Small intestine (tissue), 7 donors: Measurements from ENCODE around the gene PLA2G7. TPM values are rescaled to one million over a fixed set of nuclear protein-coding genes. Genes with fewer than 3 reads are reported as not detected.

Experiments used
- DNase-seq, 2 donors: peaks; one replicate each; pipeline versions ENCODE4 v3.0.0 to v3.0.0-alpha.2; 2013
- FAIRE-seq: peaks from 2 replicates; lab custom pipeline; 2012; peaks lifted over from hg19 to GRCh38; lab: Jason Lieb, UNC
- H3K27ac ChIP-seq, 3 donors: one replicate each; pipeline ENCODE4 v1.5.1; 2013; ENCODE audit warnings: low read length in 2 of 3, mild to moderate bottlenecking in 2 of 3, control low read depth in 1 of 3, inconsistent platforms in 1 of 3, low read depth in 1 of 3, moderate library complexity in 1 of 3
- H3K27me3 ChIP-seq, 3 donors: one replicate each; pipeline ENCODE4 v1.6.1; 2013; ENCODE audit warnings: low read length in 3 of 3, inconsistent platforms in 1 of 3; ENCODE audit not compliant: control insufficient read depth in 3 of 3, insufficient read depth in 3 of 3
- H3K36me3 ChIP-seq, 3 donors: one replicate each; pipeline ENCODE4 v1.6.1; 2013; ENCODE audit warnings: low read length in 3 of 3, inconsistent platforms in 1 of 3, low read depth in 1 of 3, mild to moderate bottlenecking in 1 of 3, moderate library complexity in 1 of 3; ENCODE audit not compliant: control insufficient read depth in 3 of 3, insufficient read depth in 2 of 3
- H3K4me1 ChIP-seq, 3 donors: one replicate each; pipeline ENCODE4 v1.6.1; 2013; ENCODE audit warnings: low read length in 2 of 3, inconsistent platforms in 1 of 3, low read depth in 1 of 3, mild to moderate bottlenecking in 1 of 3, moderate library complexity in 1 of 3; ENCODE audit not compliant: control insufficient read depth in 3 of 3, insufficient read depth in 2 of 3
- H3K4me3 ChIP-seq, 3 donors: one replicate each; pipeline ENCODE4 v1.5.1; 2013; ENCODE audit warnings: low read length in 3 of 3, control low read depth in 1 of 3, inconsistent platforms in 1 of 3, low read depth in 1 of 3, mild to moderate bottlenecking in 1 of 3, moderate library complexity in 1 of 3
- H3K9me3 ChIP-seq, 2 donors: one replicate each; pipeline ENCODE4 v1.6.1; 2013; ENCODE audit warnings: low read depth in 1 of 2, low read length in 1 of 2; ENCODE audit not compliant: control insufficient read depth in 2 of 2, insufficient read depth in 1 of 2
- WGBS, 3 donors: extraction: QIAGEN DNeasy Blood & Tissue Kit; methylation state at CpG; one replicate each; pipeline ENCODE4 v1.1.7; 2013; 5-methylcytosine and 5-hydroxymethylcytosine counted together
- polyA plus RNA-seq, 4 donors: library from polyadenylated mRNA; stranded (reverse) in 3 of 4; unstranded in 1 of 4; fragments of 200-250 nt in 3 of 4; fragments of 120-200 nt in 1 of 4; gene quantifications; one replicate each; pipeline versions ENCODE4 v1.2.1 to v1.2.3, GENCODE V29; 2013
- donor health status: healthy with polysubstance abuse.
- donor health status: control.
- donor health status: control.
- donor health status: Bipolar disorder and iron deficiency.
- donor health status: healthy.

The PLA2G7 gene
- polyA plus RNA-seq, 4 donors: 0.67 to 3.5 (median 1.2) TPM

DNA sequence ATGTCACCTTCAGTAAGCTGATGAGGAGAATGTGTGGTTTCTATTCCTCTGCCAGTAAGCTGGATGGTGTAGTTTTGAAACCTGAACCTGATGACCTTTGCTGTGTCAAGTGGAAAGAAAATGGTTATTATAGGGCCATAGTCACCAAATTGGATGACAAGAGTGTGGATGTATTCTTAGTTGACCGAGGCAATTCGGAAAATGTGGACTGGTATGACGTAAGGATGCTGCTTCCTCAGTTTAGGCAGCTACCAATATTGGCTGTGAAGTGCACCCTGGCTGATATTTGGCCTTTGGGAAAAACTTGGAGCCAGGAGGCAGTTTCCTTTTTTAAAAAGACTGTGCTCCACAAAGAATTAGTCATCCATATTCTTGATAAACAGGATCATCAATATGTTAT lies 45.5 kb downstream of the PLA2G7 start:
- H3K27me3 ChIP-seq: no peaks in the 10 kb centered on the region
- H3K36me3 ChIP-seq: no peaks in the 10 kb centered on the region
- H3K4me1 ChIP-seq: peaks cover 0 to 7% (median 2%) of the 10 kb centered on the region in 3 donors
- DNase-seq (no peak), FAIRE-seq (no peak)
- H3K27ac ChIP-seq: no peak overlapping the region
- H3K9me3 ChIP-seq: no peaks in the 10 kb centered on the region
- no peak overlapping the region for H3K4me3 ChIP-seq
- 84 to 96% (median 91%) methylated on average over 3 of the region's 3 CpGs for WGBS, 3 donors

DNA sequence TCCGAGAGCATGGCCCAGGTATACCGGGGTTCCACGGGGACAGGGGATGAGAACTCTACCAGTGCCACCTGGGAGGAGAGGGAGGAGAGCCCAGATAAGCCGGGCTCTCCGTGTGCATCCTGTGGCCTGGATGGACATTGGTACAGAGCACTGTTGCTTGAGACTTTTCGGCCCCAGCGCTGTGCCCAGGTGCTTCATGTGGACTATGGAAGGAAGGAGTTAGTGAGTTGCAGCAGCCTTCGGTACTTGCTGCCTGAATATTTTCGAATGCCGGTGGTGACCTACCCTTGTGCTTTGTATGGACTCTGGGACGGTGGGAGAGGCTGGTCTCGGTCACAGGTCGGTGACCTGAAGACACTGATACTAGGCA lies 46.2 kb downstream of the PLA2G7 start:
- DNase-seq (no peak), FAIRE-seq (no peak)
- no peak overlapping the region for H3K4me3 ChIP-seq
- H3K27ac ChIP-seq: no peak overlapping the region
- no peaks in the 10 kb centered on the region for H3K9me3 ChIP-seq
- WGBS, 3 donors: 93 to 96% (median 95%) methylated on average over 13 of the region's 13 CpGs
- H3K4me1 ChIP-seq: peaks cover 0 to 7% (median 2%) of the 10 kb centered on the region in 3 donors
- no peaks in the 10 kb centered on the region for H3K36me3 ChIP-seq
- H3K27me3 ChIP-seq: no peaks in the 10 kb centered on the region

DNA sequence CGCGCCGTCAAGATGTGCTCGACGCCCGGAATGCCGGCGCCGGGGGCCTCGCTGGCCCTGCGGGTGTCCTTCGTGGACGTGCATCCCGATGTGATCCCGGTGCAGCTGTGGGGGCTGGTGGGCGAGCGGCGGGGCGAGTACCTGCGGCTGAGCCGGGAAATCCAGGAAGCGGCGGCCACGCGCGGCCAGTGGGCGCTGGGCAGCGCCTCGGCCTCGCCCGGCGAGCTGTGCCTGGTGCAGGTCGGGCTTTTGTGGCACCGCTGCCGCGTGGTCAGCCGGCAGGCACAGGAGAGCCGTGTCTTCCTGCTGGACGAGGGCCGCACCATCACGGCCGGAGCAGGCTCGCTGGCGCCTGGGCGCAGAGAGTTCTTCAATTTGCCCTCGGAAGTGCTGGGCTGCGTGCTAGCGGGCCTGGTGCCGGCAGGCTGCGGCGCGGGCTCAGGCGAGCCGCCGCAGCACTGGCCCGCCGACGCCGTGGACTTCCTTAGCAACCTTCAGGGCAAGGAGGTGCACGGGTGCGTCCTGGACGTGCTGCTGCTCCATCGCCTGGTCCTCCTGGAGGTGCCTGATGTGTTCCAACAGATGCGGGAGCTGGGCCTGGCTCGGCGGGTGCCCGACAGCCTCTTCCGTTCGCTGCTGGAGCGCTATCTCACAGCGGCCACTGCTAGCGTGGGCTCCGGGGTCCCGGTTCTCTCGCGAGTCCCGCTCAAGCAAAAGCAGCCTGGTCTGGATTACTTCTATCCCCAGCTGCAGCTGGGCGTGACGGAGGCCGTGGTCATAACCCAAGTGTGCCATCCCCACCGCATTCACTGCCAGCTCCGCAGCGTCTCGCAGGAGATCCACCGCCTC lies 46.8 kb downstream of the PLA2G7 start:
- FAIRE-seq: no peak
- WGBS, 3 donors: 95 to 97% (median 97%) methylated on average over 69 to 85 of the region's 85 CpGs

DNA sequence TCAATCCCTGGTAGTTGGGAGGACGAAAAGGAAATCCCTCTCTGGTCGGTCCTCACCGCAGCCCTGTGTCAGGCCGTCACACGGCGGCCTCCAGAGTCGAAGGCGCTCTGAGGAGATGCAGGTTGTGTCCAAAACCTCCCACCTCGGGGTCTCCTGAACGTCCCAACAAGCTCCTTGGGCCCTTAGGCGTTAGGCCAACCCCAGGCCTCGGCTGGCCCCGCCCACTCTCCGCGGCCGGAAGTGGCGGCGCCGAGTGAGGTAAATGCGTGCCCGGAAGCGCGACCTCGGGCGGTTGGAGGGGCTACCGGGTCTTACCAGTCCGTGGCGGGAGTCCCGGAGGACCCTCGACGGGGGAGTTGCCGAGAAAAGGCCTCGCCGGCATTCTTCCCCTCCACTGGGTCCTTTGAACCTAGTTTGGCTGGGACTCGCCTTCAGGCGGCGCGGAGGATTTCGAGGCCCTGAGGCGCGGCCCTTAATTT lies 47.5 kb downstream of the PLA2G7 start, which contains the start of gene TDRD6:
TSS of gene TDRD6 (plus strand) at position 267 of the 479 bp plus-strand sequence. CDS start 244 bp downstream, outside the sequence.
- FAIRE-seq: no peak
- DNase-seq: no peak
- WGBS, 3 donors: 91 to 94% (median 91%) methylated on average over 41 of the region's 41 CpGs
- Histone ChIP-seq H3K4me3 (no peak within 1 kb of the TSS), H3K4me1 (peaks cover 0 to 4% (median 2%) of the 10 kb centered on the region in 3 donors), H3K36me3 (no peaks in the 10 kb centered on the region), H3K27me3 (no peaks in the 10 kb centered on the region), H3K9me3 (no peaks in the 10 kb centered on the region), H3K27ac (no peak within 1 kb of the TSS)

More for the DNA sequence above, 46.8 kb downstream of the PLA2G7 start:
- Histone ChIP-seq H3K4me3 (no peak overlapping the region), H3K27ac (no peak overlapping the region), H3K27me3 (no peaks in the 10 kb centered on the region), H3K9me3 (no peaks in the 10 kb centered on the region), H3K36me3 (no peaks in the 10 kb centered on the region), H3K4me1 (peaks cover 0 to 7% (median 2%) of the 10 kb centered on the region in 3 donors)
- DNase-seq: no peak

DNA sequence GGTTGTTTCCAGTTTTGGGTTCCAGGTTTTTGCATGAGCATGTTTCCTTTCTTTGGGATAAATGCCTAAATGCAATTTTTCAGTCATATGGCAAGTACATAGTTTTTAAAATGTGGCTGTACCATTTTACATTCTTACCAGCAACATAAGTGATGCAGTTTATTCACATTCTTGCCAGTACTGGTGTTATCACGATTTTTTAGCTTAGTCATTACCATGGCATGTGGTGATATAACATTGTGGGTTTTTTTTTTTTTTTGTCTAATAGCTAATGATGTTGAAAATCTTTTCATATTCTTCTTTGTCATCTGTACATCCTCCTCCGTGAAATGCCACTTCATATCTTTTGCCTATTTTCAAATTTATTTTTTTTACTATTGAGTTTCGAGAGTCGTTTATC lies 50.4 kb downstream of the PLA2G7 start:
- H3K27me3 ChIP-seq: no peaks in the 10 kb centered on the region
- H3K4me3 ChIP-seq: no peak overlapping the region
- no peak overlapping the region for H3K27ac ChIP-seq
- no peaks in the 10 kb centered on the region for H3K9me3 ChIP-seq
- 74 to 75% (median 75%) methylated on average over 4 of the region's 4 CpGs for WGBS, 3 donors
- no peaks in the 10 kb centered on the region for H3K4me1 ChIP-seq
- no peaks in the 10 kb centered on the region for H3K36me3 ChIP-seq
- no peak for FAIRE-seq
- no peak for DNase-seq

DNA sequence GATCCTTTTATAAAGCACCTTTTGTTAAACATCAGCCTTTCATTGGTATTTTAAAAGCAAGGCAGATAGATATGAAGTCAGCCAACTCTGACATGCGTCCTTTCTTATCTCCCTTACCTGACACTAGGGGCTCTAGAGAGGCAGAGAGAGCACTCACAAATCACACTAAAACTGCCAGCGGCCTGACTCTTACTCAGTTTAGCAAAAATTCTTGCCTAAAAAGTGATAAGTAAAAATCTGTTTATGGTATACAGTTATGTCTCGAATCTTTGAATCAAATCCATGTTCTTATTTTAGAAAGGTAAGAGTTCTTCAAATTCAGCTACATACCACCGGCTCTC lies 57.9 kb downstream of the PLA2G7 start:
- no peaks in the 10 kb centered on the region for H3K27me3 ChIP-seq
- no peak for FAIRE-seq
- no peaks in the 10 kb centered on the region for H3K36me3 ChIP-seq
- 69 to 83% (median 78%) methylated on average over 4 of the region's 4 CpGs for WGBS, 3 donors
- H3K4me1 ChIP-seq: no peaks in the 10 kb centered on the region
- H3K9me3 ChIP-seq: no peaks in the 10 kb centered on the region
- no peak overlapping the region for H3K27ac ChIP-seq
- H3K4me3 ChIP-seq: no peak overlapping the region
- DNase-seq: peak in 1 of 2 donors; percentile 7

DNA sequence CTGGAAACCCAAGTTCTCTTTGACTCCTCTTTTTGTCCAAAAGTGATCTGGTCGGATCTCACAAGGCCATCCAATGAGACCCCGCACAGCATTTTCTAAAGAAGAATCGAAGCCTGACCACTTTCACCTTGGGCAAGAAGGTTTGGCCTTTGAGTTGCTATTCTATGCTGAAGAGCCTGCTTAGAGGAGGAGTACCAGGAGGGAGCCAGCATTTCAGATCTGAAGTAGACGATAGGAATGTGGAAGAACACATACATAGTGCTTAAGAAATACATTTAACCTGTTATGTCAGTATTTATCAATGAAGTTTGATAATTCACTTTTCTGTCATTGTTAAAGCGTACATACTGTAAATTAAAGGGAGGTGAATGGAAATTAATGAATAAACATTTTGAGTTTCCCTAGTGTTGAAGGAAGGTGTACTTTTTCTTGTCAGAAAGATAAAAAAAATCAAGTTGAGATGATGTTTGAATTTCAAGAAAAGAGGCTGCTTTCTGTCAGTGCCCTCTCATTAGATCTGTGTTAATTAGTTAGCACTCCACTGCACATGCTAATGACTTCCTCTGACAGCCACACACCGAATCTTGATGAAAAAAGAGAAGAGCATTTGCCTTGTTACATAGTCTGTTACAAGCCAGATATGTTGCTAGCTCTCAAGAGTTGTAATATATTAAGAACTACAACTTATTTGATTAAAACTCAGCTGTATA lies 58.4 kb downstream of the PLA2G7 start:
- Histone ChIP-seq H3K27me3 (no peaks in the 10 kb centered on the region), H3K4me1 (no peaks in the 10 kb centered on the region), H3K27ac (no peak overlapping the region), H3K4me3 (no peak overlapping the region), H3K36me3 (no peaks in the 10 kb centered on the region), H3K9me3 (no peaks in the 10 kb centered on the region)
- no peak for FAIRE-seq
- no peak for DNase-seq
- 88 to 93% (median 88%) methylated on average over 6 of the region's 6 CpGs for WGBS, 3 donors

DNA sequence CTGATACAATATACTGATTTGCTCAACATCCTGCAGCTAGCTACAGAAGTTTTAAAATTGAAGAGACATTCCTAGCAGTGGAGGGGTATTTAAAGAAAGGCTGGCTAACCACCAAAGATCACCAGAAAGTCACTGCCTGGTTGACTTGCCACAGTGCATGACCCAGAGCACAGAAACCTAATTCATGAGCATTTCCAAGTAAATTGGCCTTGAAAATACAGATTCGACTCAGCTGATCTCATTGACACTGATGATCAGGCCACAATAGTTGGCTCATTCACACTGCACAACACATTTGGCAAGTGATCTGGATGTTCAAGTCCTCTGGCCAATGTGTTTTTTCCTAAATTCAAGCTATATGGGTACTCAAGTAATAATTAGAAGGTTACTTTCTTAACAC lies 60.8 kb downstream of the PLA2G7 start:
- Histone ChIP-seq H3K27me3 (no peaks in the 10 kb centered on the region), H3K9me3 (no peaks in the 10 kb centered on the region), H3K4me1 (no peaks in the 10 kb centered on the region), H3K27ac (no peak overlapping the region), H3K4me3 (no peak overlapping the region), H3K36me3 (no peaks in the 10 kb centered on the region)
- WGBS, 3 donors: 73 to 95% (median 84%) methylated on average over 1 of the region's 1 CpG
- DNase-seq (no peak), FAIRE-seq (no peak)
